HEK293 (cell line): Measurements from ENCODE around the gene RLN1.

Experiments
- CTCF ChIA-PET: fragments of 350-600 bp; formaldehyde crosslinking; extraction: SDS; loops from one replicate; lab custom pipeline; 2021; ENCODE audit warnings: antibody characterized with exemption; lab: Yijun Ruan, JAX
- POLR2A ChIA-PET: fragments of 300-600 bp; formaldehyde crosslinking; extraction: SDS; loops from one replicate; lab custom pipeline; 2020; ENCODE audit warnings: antibody characterized with exemption, inconsistent platforms; lab: Yijun Ruan, JAX
- H3K27ac ChIP-seq: fragments of 200-500 bp; sonication (Bioruptor generic); 2 replicates; pipeline ENCODE4 v1.5.1; 2014; ENCODE audit warnings: low read depth, low read length, control low read depth, inconsistent platforms; ENCODE audit errors: extremely low read depth
- H3K36me3 ChIP-seq, 2 experiments: fragments of 200-500 bp in 1 of 2; sonication (Bioruptor generic) in 1 of 2; 1 replicate in 1 of 2; 2 replicates in 1 of 2; pipeline ENCODE4 v1.5.1; 2014 to 2017; ENCODE audit warnings: inconsistent platforms in 2 of 2, low read length in 2 of 2; ENCODE audit not compliant: control insufficient read depth in 2 of 2, insufficient read depth in 1 of 2
- H3K4me1 ChIP-seq: fragments of 200-500 bp; sonication (Bioruptor generic); 2 replicates; pipeline ENCODE4 v1.5.1; 2014; ENCODE audit warnings: mild to moderate bottlenecking, low read length, inconsistent platforms; ENCODE audit not compliant: control insufficient read depth, insufficient read depth
- H3K4me3 ChIP-seq: 2 replicates; pipeline ENCODE4 v1.5.1; 2011; ENCODE audit warnings: low read depth, mild to moderate bottlenecking, control low read depth, low read length, moderate library complexity
- H3K9me3 ChIP-seq: fragments of 200-500 bp; sonication (Bioruptor generic); 2 replicates; pipeline ENCODE4 v1.5.1; 2014; ENCODE audit warnings: low read depth, low read length, inconsistent platforms; ENCODE audit not compliant: control insufficient read depth, insufficient read depth
- GLI2 ChIP-seq: fragments of 450-650 bp; formaldehyde crosslinking; IDR thresholded peaks from 2 replicates; pipeline ENCODE4; 2017; ENCODE audit warnings: missing biosample characterization, missing genetic modification characterization, low read depth, borderline replicate concordance
- GLI4 ChIP-seq: fragments of 450-650 bp; formaldehyde crosslinking; IDR thresholded peaks from 2 replicates; pipeline ENCODE4 v1.5.1; 2016; ENCODE audit warnings: missing biosample characterization, missing genetic modification characterization
- MZF1 ChIP-seq: fragments of 450-650 bp; formaldehyde crosslinking; IDR thresholded peaks from 2 replicates; pipeline ENCODE4 v1.5.1; 2017; ENCODE audit warnings: missing biosample characterization, missing genetic modification characterization, borderline replicate concordance
- OVOL3 ChIP-seq: fragments of 450-650 bp; formaldehyde crosslinking; IDR thresholded peaks from 2 replicates; pipeline ENCODE4 v1.5.1; 2016; ENCODE audit warnings: missing biosample characterization, missing genetic modification characterization
- RBAK ChIP-seq: fragments of 450-650 bp; formaldehyde crosslinking; IDR thresholded peaks from 2 replicates; pipeline ENCODE4 v1.5.1; 2016; ENCODE audit warnings: missing biosample characterization, missing genetic modification characterization
- SCRT1 ChIP-seq: fragments of 450-650 bp; formaldehyde crosslinking; IDR thresholded peaks from 2 replicates; pipeline ENCODE4 v1.5.1; 2016; ENCODE audit warnings: missing biosample characterization, missing genetic modification characterization, borderline replicate concordance
- TCF7L2 ChIP-seq: IDR thresholded peaks from 2 replicates; pipeline ENCODE4 v1.6.1; 2011; ENCODE audit warnings: low read depth, mild to moderate bottlenecking, inconsistent platforms, low read length, moderate library complexity, borderline replicate concordance
- ZEB2 ChIP-seq: fragments of 450-650 bp; formaldehyde crosslinking; IDR thresholded peaks from 2 replicates; pipeline ENCODE4 v1.5.1; 2016; ENCODE audit warnings: missing biosample characterization, missing genetic modification characterization
- ZNF155 ChIP-seq: fragments of 450-650 bp; formaldehyde crosslinking; IDR thresholded peaks from 2 replicates; pipeline ENCODE4 v1.5.1; 2016; ENCODE audit warnings: missing biosample characterization, missing genetic modification characterization
- ZNF175 ChIP-seq: fragments of 450-650 bp; formaldehyde crosslinking; IDR thresholded peaks from 2 replicates; pipeline ENCODE4 v1.5.1; 2016; ENCODE audit warnings: missing biosample characterization, missing genetic modification characterization
- ZNF19 ChIP-seq: fragments of 450-650 bp; formaldehyde crosslinking; IDR thresholded peaks from 2 replicates; pipeline ENCODE4; 2016; ENCODE audit warnings: missing biosample characterization, missing genetic modification characterization, low read depth
- ZNF23 ChIP-seq: fragments of 450-650 bp; formaldehyde crosslinking; IDR thresholded peaks from 2 replicates; pipeline ENCODE4 v1.5.1; 2016; ENCODE audit warnings: missing biosample characterization, missing genetic modification characterization, borderline replicate concordance
- ZNF311 ChIP-seq: fragments of 450-650 bp; formaldehyde crosslinking; IDR thresholded peaks from 2 replicates; pipeline ENCODE4 v1.5.1; 2017; ENCODE audit warnings: missing biosample characterization, missing genetic modification characterization, borderline replicate concordance
- ZNF416 ChIP-seq: fragments of 450-650 bp; formaldehyde crosslinking; IDR thresholded peaks from 2 replicates; pipeline ENCODE4 v1.5.1; 2016; ENCODE audit warnings: missing biosample characterization, missing genetic modification characterization
- ZNF473 ChIP-seq: fragments of 450-650 bp; formaldehyde crosslinking; IDR thresholded peaks from 2 replicates; pipeline ENCODE4 v1.5.1; 2017; ENCODE audit warnings: missing biosample characterization, missing genetic modification characterization
- ZNF610 ChIP-seq: fragments of 450-650 bp; formaldehyde crosslinking; IDR thresholded peaks from 2 replicates; pipeline ENCODE4 v1.5.1; 2016; ENCODE audit warnings: missing biosample characterization, missing genetic modification characterization, borderline replicate concordance
- ZNF658 ChIP-seq: fragments of 450-650 bp; formaldehyde crosslinking; IDR thresholded peaks from 2 replicates; pipeline ENCODE4; 2016; ENCODE audit warnings: missing biosample characterization, missing genetic modification characterization
- ZNF707 ChIP-seq: fragments of 450-650 bp; formaldehyde crosslinking; IDR thresholded peaks from 2 replicates; pipeline ENCODE4 v1.5.1; 2016; ENCODE audit warnings: missing biosample characterization, missing genetic modification characterization
- ZNF747 ChIP-seq: fragments of 450-650 bp; formaldehyde crosslinking; IDR thresholded peaks from 2 replicates; pipeline ENCODE4 v1.5.1; 2016; ENCODE audit warnings: missing biosample characterization, missing genetic modification characterization
- ZNF768 ChIP-seq: fragments of 450-650 bp; formaldehyde crosslinking; IDR thresholded peaks from 2 replicates; pipeline ENCODE4 v1.5.1; 2018; ENCODE audit warnings: missing biosample characterization, mild to moderate bottlenecking, missing genetic modification characterization
- ZNF837 ChIP-seq: fragments of 450-650 bp; formaldehyde crosslinking; IDR thresholded peaks from 2 replicates; pipeline ENCODE4 v1.5.1; 2016; ENCODE audit warnings: missing biosample characterization, missing genetic modification characterization
- ZSCAN23 ChIP-seq: fragments of 450-650 bp; formaldehyde crosslinking; IDR thresholded peaks from 2 replicates; pipeline ENCODE4 v1.5.1; 2016; ENCODE audit warnings: missing biosample characterization, missing genetic modification characterization
- ZXDB ChIP-seq: fragments of 450-650 bp; formaldehyde crosslinking; IDR thresholded peaks from 2 replicates; pipeline ENCODE4 v1.5.1; 2016; ENCODE audit warnings: missing biosample characterization, missing genetic modification characterization
- TF ChIP-seq, protein P1 (sequence below): fragments of 450-650 bp; formaldehyde crosslinking; IDR thresholded peaks from 2 replicates; pipeline ENCODE4 v1.5.1; 2016; ENCODE audit warnings: missing biosample characterization, missing genetic modification characterization
- TF ChIP-seq, protein P2 (sequence below): fragments of 450-650 bp; formaldehyde crosslinking; IDR thresholded peaks from 2 replicates; pipeline ENCODE4 v1.5.1; 2016; ENCODE audit warnings: missing biosample characterization, missing genetic modification characterization, low read depth
- TF ChIP-seq, protein P3 (sequence below): fragments of 450-650 bp; formaldehyde crosslinking; IDR thresholded peaks from 2 replicates; pipeline ENCODE4 v1.5.1; 2017; ENCODE audit warnings: missing biosample characterization, missing genetic modification characterization
- TF ChIP-seq, protein P4 (sequence below): fragments of 450-650 bp; formaldehyde crosslinking; IDR thresholded peaks from 2 replicates; pipeline ENCODE4 v1.5.1; 2016; ENCODE audit warnings: missing biosample characterization, missing genetic modification characterization
- TF ChIP-seq, protein P5 (sequence below): fragments of 450-650 bp; formaldehyde crosslinking; conservative IDR thresholded peaks from 2 replicates; pipeline ENCODE4 v1.5.1; 2016; ENCODE audit warnings: low read depth, missing biosample characterization, missing genetic modification characterization

Gene RLN1

DNA sequence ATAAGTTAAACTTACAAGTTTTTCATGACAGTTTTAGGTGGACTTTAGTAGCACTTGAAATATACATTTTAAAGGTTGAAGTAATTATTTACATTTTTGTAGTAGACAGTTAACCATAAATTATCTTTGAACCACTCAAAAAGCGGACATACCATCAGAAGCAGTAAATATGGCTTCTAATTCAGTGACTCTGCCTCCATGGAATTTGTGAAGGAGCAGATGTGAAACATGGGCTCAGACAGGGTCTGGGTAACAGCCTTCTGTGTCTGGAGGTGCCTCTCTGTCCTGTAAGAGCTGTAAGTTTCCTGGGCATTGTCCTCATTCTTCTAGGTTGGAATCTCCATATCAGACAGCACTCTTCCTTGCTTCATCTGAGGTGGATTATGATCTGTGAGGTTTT lies 47.5 kb downstream of the RLN1 start:
- H3K36me3 ChIP-seq: no peaks in the 10 kb centered on the region
- no peaks in the 10 kb centered on the region for H3K4me1 ChIP-seq
- TF ChIP-seq ZXDB (tag by site-specific recombination): no peak
- TF ChIP-seq ZNF23 (tag by site-specific recombination): no peak
- TF ChIP-seq, protein P1, sequence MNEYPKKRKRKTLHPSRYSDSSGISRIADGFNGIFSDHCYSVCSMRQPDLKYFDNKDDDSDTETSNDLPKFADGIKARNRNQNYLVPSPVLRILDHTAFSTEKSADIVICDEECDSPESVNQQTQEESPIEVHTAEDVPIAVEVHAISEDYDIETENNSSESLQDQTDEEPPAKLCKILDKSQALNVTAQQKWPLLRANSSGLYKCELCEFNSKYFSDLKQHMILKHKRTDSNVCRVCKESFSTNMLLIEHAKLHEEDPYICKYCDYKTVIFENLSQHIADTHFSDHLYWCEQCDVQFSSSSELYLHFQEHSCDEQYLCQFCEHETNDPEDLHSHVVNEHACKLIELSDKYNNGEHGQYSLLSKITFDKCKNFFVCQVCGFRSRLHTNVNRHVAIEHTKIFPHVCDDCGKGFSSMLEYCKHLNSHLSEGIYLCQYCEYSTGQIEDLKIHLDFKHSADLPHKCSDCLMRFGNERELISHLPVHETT (tag by site-specific recombination): no peak
- no peak for TF ChIP-seq ZNF473
- no peak for TF ChIP-seq ZNF707 (tag by site-specific recombination)
- TF ChIP-seq, protein P2, sequence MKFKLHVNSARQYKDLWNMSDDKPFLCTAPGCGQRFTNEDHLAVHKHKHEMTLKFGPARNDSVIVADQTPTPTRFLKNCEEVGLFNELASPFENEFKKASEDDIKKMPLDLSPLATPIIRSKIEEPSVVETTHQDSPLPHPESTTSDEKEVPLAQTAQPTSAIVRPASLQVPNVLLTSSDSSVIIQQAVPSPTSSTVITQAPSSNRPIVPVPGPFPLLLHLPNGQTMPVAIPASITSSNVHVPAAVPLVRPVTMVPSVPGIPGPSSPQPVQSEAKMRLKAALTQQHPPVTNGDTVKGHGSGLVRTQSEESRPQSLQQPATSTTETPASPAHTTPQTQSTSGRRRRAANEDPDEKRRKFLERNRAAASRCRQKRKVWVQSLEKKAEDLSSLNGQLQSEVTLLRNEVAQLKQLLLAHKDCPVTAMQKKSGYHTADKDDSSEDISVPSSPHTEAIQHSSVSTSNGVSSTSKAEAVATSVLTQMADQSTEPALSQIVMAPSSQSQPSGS (tag by site-specific recombination): no peak
- no peak for TF ChIP-seq GLI4 (tag by site-specific recombination)
- no peak for TF ChIP-seq ZNF311 (tag by site-specific recombination)
- no peak for TF ChIP-seq ZNF768 (tag by site-specific recombination)
- TF ChIP-seq ZNF837 (tag by site-specific recombination): no peak
- no peak for TF ChIP-seq ZNF19 (tag by site-specific recombination)
- TF ChIP-seq MZF1 (tag by site-specific recombination): no peak
- no peak for TF ChIP-seq ZNF155 (tag by site-specific recombination)
- TF ChIP-seq OVOL3 (tag by site-specific recombination): no peak
- TF ChIP-seq, protein P3, sequence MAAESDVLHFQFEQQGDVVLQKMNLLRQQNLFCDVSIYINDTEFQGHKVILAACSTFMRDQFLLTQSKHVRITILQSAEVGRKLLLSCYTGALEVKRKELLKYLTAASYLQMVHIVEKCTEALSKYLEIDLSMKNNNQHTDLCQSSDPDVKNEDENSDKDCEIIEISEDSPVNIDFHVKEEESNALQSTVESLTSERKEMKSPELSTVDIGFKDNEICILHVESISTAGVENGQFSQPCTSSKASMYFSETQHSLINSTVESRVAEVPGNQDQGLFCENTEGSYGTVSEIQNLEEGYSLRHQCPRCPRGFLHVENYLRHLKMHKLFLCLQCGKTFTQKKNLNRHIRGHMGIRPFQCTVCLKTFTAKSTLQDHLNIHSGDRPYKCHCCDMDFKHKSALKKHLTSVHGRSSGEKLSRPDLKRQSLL (tag by site-specific recombination): no peak
- TF ChIP-seq TCF7L2: no peak
- TF ChIP-seq, protein P4, sequence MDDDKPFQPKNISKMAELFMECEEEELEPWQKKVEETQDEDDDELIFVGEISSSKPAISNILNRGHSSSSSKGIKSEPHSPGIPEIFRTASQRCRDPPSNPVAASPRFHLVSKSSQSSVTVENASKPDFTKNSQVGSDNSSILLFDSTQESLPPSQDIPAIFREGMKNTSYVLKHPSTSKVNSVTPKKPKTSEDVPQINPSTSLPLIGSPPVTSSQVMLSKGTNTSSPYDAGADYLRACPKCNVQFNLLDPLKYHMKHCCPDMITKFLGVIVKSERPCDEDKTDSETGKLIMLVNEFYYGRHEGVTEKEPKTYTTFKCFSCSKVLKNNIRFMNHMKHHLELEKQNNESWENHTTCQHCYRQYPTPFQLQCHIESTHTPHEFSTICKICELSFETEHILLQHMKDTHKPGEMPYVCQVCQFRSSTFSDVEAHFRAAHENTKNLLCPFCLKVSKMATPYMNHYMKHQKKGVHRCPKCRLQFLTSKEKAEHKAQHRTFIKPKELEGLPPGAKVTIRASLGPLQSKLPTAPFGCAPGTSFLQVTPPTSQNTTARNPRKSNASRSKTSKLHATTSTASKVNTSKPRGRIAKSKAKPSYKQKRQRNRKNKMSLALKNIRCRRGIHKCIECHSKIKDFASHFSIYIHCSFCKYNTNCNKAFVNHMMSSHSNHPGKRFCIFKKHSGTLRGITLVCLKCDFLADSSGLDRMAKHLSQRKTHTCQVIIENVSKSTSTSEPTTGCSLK (tag by site-specific recombination): no peak
- TF ChIP-seq SCRT1: no peak
- TF ChIP-seq, all 188 proteins: peak for 0
- Histone ChIP-seq H3K9me3 (no peaks in the 10 kb centered on the region), H3K27ac (no peak overlapping the region), H3K4me3 (no peak overlapping the region)
- ChIA-PET CTCF (no interaction called here), POLR2A (no interaction called here)

DNA sequence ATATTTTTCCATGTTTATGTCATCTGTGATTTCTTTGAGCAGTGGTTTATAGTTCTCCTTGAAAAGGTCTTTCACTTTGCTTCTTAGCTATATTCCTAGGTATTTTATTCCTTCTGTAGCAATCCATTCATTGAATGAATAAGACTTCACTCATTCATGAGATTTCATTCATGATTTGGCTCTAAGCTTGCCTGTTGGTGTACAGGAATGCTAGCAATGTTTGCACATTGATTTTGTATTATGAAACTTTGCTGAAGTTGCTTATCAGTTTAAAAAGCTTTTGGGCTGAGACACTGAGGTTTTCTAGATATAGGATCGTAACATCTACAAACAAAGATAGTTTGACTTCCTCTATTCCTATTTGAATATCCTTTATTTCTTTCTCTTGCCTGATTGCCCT lies 51.1 kb downstream of the RLN1 start:
- Histone ChIP-seq H3K4me3 (no peak overlapping the region), H3K36me3 (no peaks in the 10 kb centered on the region), H3K4me1 (no peaks in the 10 kb centered on the region), H3K9me3 (no peaks in the 10 kb centered on the region), H3K27ac (no peak overlapping the region)
- POLR2A ChIA-PET: no interaction called here
- CTCF ChIA-PET: interaction anchor here (0.5 to 0.6 kb wide), 3 partner anchors 24 to 1381 kb away, joined by 3 to 7 read pairs (median 3); no protein-coding TSS in a partner anchor
- TF ChIP-seq, protein P5, sequence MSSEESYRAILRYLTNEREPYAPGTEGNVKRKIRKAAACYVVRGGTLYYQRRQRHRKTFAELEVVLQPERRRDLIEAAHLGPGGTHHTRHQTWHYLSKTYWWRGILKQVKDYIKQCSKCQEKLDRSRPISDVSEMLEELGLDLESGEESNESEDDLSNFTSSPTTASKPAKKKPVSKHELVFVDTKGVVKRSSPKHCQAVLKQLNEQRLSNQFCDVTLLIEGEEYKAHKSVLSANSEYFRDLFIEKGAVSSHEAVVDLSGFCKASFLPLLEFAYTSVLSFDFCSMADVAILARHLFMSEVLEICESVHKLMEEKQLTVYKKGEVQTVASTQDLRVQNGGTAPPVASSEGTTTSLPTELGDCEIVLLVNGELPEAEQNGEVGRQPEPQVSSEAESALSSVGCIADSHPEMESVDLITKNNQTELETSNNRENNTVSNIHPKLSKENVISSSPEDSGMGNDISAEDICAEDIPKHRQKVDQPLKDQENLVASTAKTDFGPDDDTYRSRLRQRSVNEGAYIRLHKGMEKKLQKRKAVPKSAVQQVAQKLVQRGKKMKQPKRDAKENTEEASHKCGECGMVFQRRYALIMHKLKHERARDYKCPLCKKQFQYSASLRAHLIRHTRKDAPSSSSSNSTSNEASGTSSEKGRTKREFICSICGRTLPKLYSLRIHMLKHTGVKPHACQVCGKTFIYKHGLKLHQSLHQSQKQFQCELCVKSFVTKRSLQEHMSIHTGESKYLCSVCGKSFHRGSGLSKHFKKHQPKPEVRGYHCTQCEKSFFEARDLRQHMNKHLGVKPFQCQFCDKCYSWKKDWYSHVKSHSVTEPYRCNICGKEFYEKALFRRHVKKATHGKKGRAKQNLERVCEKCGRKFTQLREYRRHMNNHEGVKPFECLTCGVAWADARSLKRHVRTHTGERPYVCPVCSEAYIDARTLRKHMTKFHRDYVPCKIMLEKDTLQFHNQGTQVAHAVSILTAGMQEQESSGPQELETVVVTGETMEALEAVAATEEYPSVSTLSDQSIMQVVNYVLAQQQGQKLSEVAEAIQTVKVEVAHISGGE (tag by site-specific recombination): no peak
- TF ChIP-seq RBAK (tag by site-specific recombination) (no peak), ZSCAN23 (tag by site-specific recombination) (no peak), ZNF747 (tag by site-specific recombination) (no peak), ZEB2 (tag by site-specific recombination) (no peak), GLI2 (no peak), ZNF610 (tag by site-specific recombination) (no peak), ZNF416 (tag by site-specific recombination) (no peak), ZNF175 (tag by site-specific recombination) (no peak), SCRT1 (no peak), ZNF658 (tag by site-specific recombination) (no peak)
